ENCODE data around the gene ATCAY. TPM values are rescaled to one million over a fixed set of nuclear protein-coding genes. Genes with fewer than 3 reads are reported as not detected.
A peak's percentile ranks its signal among the peaks of the same experiment; 100 is the strongest.

Gene ATCAY
- polyA plus RNA-seq, 1 experiment, result 0.30 TPM

DNA sequence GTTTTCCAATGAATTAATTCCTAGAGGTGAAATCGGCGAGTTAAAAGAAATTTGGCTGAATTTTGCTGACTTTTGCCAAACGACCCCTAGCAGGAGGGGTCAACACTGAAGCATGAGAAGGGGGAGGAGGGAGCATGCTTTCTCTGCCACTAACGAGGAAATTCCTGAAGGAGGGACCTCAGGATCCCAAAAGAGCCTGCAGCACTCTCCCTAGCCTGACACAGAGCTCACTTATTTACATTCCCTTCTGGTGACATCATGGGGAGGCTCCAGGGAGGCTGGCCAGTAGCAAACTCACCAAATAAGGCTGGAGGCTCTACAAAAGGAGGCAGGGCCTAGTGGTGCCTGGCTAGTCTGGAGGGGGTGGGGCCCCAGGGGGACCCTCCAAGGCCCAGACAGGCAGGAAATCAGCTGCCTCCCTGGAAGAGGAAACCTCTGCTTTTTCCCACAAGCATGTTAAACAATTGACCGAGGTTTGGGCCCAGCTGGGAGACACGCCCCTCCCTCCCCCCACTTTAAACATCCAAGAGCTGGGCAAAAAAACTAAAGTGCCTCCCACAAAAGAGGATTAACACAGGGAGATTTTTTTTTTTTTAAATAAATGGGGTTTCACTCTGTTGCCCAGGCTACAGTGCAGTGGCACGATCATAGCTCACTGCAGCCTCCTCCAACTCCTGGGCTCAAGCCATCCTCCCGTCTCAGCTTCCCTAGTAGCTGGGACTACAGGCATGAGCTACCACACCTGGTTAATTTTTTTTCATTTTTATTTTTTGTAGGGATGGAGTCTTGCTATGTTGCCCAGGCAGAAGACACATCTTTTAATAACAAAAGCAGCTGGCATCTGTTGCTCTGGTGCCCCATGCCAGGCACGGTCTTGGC is 88.3 kb downstream of the ATCAY start:
- ChIA-PET POLR2A (interaction anchor here (0.6 to 5.6 kb wide), 12 partner anchors 8 to 1805 kb away, joined by 3 to 221 read pairs (median 5); partner anchors contain the start of genes EEF2 and MRPL54), CTCF (interaction anchor here (0.5 to 2.9 kb wide), 2 partner anchors 19 to 1718 kb away, joined by 3 to 18 read pairs; no protein-coding TSS in a partner anchor)
- Histone ChIP-seq H3K27me3 (ENCODE audit: control insufficient read depth, insufficient read depth, low read length) (no peaks in the 10 kb centered on the region), H3K9me3 (ENCODE audit: control insufficient read depth, insufficient read depth, low read length) (no peaks in the 10 kb centered on the region; the same call in 1 of the 2 replicates), H3K4me3 (ENCODE audit: low read depth, low read length) (peak overlapping the region; percentile 98), H3K27ac (ENCODE audit: low read depth, low read length) (peak overlapping the region; percentile 98)
- DNase-seq (ENCODE audit: low read depth, low spot score), result peak; percentile 100
- TF ChIP-seq, protein P1, sequence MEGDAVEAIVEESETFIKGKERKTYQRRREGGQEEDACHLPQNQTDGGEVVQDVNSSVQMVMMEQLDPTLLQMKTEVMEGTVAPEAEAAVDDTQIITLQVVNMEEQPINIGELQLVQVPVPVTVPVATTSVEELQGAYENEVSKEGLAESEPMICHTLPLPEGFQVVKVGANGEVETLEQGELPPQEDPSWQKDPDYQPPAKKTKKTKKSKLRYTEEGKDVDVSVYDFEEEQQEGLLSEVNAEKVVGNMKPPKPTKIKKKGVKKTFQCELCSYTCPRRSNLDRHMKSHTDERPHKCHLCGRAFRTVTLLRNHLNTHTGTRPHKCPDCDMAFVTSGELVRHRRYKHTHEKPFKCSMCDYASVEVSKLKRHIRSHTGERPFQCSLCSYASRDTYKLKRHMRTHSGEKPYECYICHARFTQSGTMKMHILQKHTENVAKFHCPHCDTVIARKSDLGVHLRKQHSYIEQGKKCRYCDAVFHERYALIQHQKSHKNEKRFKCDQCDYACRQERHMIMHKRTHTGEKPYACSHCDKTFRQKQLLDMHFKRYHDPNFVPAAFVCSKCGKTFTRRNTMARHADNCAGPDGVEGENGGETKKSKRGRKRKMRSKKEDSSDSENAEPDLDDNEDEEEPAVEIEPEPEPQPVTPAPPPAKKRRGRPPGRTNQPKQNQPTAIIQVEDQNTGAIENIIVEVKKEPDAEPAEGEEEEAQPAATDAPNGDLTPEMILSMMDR (IDR thresholded peaks at IDR 0.05; ENCODE audit: low read depth, low read length), result no peak

DNA sequence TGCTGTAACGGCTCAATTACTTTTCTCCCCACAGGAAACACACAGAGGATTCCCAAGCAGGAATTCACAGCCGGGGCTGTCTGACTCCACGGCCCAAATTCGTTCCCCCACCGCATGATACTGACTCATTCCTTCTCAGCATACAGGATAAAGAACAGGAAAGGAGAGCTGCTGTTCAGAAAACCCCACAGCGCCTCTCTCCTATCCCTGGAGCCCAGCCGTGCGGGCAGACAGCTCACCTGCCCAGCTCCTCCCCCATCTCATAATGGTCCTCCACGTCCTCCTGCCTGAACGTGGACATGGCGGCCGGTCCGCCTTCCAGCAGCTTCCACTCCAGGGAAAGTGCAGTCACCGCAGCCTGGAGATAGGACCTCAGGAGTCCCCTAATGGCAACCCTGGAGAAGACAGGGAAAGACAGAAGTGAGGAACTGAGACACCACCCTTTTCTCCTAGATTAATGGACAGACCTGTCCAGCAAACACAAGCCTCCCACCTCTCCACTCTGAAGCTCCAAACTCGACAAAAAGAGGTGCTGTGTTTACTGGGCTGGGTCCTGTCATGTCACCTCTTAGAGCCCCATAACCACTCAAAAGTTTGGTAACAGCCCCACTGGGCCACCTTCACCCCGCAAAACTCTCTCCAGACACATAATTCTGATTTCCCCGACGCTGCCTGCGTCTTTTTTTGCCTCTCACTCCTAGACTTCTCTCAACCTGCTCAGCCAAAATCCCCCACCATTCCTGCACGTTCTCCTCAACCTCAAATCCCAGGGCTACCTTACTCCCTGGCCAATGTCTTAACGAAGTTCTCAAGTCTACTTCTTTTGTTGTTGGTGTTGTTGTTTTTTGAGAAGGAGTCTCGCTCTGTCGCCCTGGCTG is 89.2 kb downstream of the ATCAY start:
- Histone ChIP-seq H3K4me3 (ENCODE audit: low read depth, low read length) (peak overlapping the region; percentile 98), H3K27me3 (ENCODE audit: control insufficient read depth, insufficient read depth, low read length) (no peaks in the 10 kb centered on the region), H3K27ac (ENCODE audit: low read depth, low read length) (peak overlapping the region; percentile 98), H3K9me3 (ENCODE audit: control insufficient read depth, insufficient read depth, low read length) (no peaks in the 10 kb centered on the region; the same call in 1 of the 2 replicates)
- peak; percentile 62 for DNase-seq (ENCODE audit: low read depth, low spot score)
- POLR2A ChIA-PET, result interaction anchor here (0.6 to 5.6 kb wide), 10 partner anchors 8 to 207 kb away, joined by 3 to 221 read pairs (median 6); partner anchors contain the start of genes EEF2 and MRPL54
- TF ChIP-seq, protein P1 (IDR thresholded peaks at IDR 0.05; ENCODE audit: low read depth, low read length), result peak; percentile 34; the same call in 1 of the 2 replicates
- CTCF ChIA-PET, result interaction anchor here (0.5 to 2.9 kb wide), 2 partner anchors 18 to 1717 kb away, joined by 3 to 18 read pairs; no protein-coding TSS in a partner anchor

DNA sequence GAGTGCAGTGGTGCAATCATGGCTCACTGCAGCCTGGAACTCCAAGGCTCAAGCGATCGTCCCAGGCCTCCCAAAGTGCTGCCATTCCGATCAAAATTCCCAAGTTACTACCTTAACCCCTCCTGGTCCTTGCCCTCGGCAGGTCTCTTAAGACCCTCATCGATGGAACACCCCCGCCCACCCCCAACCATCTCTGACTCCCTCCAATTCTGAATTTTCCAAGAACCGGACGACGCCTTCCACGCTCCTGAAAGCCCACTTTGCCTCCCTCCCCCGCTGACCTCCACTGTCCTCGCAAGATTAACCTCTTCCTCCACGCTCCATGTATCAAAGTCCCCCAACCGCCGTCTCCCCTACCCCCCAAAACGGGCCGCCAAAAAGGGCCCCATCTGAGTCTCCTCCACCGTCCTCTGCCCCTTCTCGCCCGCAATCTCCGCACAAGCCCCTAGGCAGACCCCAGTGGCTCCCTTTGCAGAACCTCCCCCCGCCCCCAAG is 89.9 kb downstream of the ATCAY start:
- Histone ChIP-seq H3K27ac (ENCODE audit: low read depth, low read length) (peak overlapping the region; percentile 98), H3K9me3 (ENCODE audit: control insufficient read depth, insufficient read depth, low read length) (no peaks in the 10 kb centered on the region; the same call in 1 of the 2 replicates), H3K4me3 (ENCODE audit: low read depth, low read length) (peak overlapping the region; percentile 98), H3K27me3 (ENCODE audit: control insufficient read depth, insufficient read depth, low read length) (no peaks in the 10 kb centered on the region)
- CTCF ChIA-PET, result interaction anchor here (2.9 kb wide), 1 partner anchor 18 kb away, joined by 18 read pairs; no protein-coding TSS in a partner anchor
- TF ChIP-seq, protein P1 (IDR thresholded peaks at IDR 0.05; ENCODE audit: low read depth, low read length), result no peak
- POLR2A ChIA-PET, result interaction anchor here (1.1 to 5.6 kb wide), 5 partner anchors 12 to 208 kb away, joined by 3 to 221 read pairs (median 26); partner anchors contain the start of genes EEF2 and MRPL54
- DNase-seq (ENCODE audit: low read depth, low spot score), result no peak

DNA sequence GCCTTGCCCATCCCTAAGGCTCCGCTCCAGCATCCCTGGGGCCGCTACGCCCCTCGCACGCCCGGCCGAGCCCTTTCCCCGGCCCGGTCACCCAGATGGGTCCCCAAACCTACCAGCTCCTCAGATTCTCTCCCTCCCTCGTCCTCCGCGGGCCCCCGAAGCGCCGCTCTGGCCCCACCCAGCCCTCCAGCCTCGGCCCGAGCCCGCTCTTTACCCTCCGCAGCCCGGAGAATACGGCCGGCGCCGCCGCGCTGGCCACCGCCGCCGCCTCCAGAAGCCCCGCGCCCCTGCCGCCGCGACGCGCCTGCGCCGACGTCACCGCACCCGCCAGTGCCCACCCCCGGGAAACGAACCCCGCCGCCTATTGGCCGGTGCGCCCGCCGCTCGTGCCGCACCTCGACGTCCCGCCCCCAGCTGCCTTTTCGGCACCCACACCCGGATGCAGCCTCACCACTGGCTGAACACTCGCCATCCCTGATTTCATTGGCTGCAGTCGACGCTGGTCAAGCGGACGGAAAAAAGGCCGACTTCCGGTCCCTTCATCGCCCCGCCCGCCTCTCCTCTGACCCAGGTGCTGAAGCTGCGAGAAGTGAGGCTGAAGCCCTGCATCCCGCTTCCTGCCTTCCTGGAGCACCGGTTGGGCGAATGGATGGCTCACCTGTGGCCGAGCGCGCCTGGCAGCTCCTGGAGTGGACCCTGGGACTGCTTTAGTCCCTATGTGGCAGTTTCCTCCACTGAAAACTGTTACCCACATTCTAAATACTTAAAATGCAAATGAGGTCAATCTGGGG is 90.5 kb downstream of the ATCAY start, which contains the start of gene DAPK3:
Gene DAPK3, minus strand, starts transcription at position 292 of the 791 bp plus-strand sequence. CDS start 1,364 bp downstream, outside the sequence.
- DNase-seq (ENCODE audit: low read depth, low spot score), result peak; percentile 95
- ChIA-PET POLR2A (interaction anchor here (1.1 to 5.6 kb wide), 4 partner anchors 11 to 209 kb away, joined by 3 to 221 read pairs (median 16); partner anchors contain the start of genes EEF2 and MRPL54), CTCF (interaction anchor here (2.9 kb wide), 1 partner anchor 17 kb away, joined by 18 read pairs; no protein-coding TSS in a partner anchor)
- Histone ChIP-seq H3K27ac (ENCODE audit: low read depth, low read length) (peak within 1 kb of the TSS; percentile 98), H3K27me3 (ENCODE audit: control insufficient read depth, insufficient read depth, low read length) (no peaks in the 10 kb centered on the region), H3K9me3 (ENCODE audit: control insufficient read depth, insufficient read depth, low read length) (no peaks in the 10 kb centered on the region; the same call in 1 of the 2 replicates), H3K4me3 (ENCODE audit: low read depth, low read length) (peak within 1 kb of the TSS; percentile 98)
- TF ChIP-seq, protein P1 (IDR thresholded peaks at IDR 0.05; ENCODE audit: low read depth, low read length), result no peak

Data from AG04450 (cell line).